GM12878 (cell line): ENCODE measurements around the gene MAML3.

Experiments
- CEBPB ChIP-seq, 2 experiments: fragments of 150-350 bp in 1 of 2; IDR thresholded peaks; 2 replicates each; pipeline ENCODE4 v1.6.1; 2012 to 2014; ENCODE audit warnings: low read depth in 2 of 2, low read length in 2 of 2, borderline replicate concordance in 1 of 2, inconsistent platforms in 1 of 2
- HCFC1 ChIP-seq: fragments of 150-350 bp; IDR thresholded peaks from 2 replicates; pipeline ENCODE4 v1.6.1; 2014; ENCODE audit warnings: low read length
- TF ChIP-seq, protein P1 (sequence below): IDR thresholded peaks from 2 replicates; pipeline ENCODE4 v1.6.1; 2011; ENCODE audit warnings: low read depth, mild to moderate bottlenecking, low read length, moderate library complexity, borderline replicate concordance; ENCODE audit errors: extremely low read depth

GRCh38 chr4:140195806-140196205, 41.8 kb upstream of the MAML3 start:
- TF ChIP-seq, protein P1, sequence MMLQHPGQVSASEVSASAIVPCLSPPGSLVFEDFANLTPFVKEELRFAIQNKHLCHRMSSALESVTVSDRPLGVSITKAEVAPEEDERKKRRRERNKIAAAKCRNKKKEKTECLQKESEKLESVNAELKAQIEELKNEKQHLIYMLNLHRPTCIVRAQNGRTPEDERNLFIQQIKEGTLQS: no peak
- no peak for TF ChIP-seq HCFC1
- no peak for TF ChIP-seq CEBPB (IDR thresholded peaks at IDR 0.05; ENCODE audit: borderline replicate concordance in 1 of 2, low read depth in 2 of 2, low read length in 2 of 2)
